Erythroblast (primary cell): ENCODE data around the gene FBXL13.

Experiments used
- DNase-seq, 2 experiments: peaks; one replicate each; lab custom pipeline; 2025; lab: John Stamatoyannopoulos, UW
- GATA1 ChIP-seq: IDR thresholded peaks from 2 replicates; pipeline ENCODE4 v1.6.1; 2011; ENCODE audit warnings: low read depth, mild to moderate bottlenecking, control low read depth, low read length, moderate library complexity
- POLR2A ChIP-seq: IDR thresholded peaks from 2 replicates; pipeline ENCODE4 v1.6.1; 2011; ENCODE audit warnings: mild to moderate bottlenecking, low read length

The FBXL13 gene

DNA sequence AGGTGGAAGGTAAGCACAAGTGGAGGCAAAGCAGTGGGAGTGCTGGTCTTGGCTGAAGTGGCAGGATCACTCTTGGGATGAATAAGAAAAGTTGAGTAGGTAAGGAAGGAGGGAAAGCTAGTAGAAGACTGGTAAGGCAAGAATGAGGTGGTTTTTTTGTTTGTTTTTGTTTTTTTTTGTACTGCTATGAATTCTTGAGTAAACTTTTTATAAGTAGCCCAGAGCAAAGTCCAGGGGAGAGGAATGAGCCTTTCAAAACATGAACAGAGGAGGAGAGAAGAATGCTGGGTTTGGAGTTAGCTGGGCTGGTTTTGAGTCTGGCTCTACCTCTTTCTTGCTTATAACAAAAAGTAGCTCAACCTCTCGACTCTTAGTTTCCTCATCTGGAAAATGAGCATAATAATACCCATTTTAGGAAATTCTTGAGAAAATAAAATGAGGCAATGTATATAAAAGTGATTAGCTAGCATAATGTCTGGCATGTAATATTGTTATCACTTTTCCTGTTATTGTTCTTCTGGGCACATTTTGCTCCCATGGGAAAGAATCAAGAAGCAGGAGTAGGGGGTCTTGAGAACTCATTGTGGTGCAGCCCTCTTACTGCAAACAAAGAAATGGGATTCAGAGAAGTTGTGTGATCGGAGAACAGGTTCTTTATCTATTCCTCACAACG lies 185.9 kb downstream of the FBXL13 start:
- no peak for DNase-seq
- no peak for TF ChIP-seq GATA1
- TF ChIP-seq POLR2A: no peak

GRCh38 chr7:102883098-102883860 lies 191.3 kb downstream of the FBXL13 start:
- DNase-seq: no peak
- no peak for TF ChIP-seq POLR2A
- no peak for TF ChIP-seq GATA1

- TF ChIP-seq GATA1 (no peak), POLR2A (no peak)
- DNase-seq: peak in 1 of 2 experiments; percentile 20
Observed at GRCh38 chr7:102875700-102876295, 198.8 kb downstream of the FBXL13 start.

DNA sequence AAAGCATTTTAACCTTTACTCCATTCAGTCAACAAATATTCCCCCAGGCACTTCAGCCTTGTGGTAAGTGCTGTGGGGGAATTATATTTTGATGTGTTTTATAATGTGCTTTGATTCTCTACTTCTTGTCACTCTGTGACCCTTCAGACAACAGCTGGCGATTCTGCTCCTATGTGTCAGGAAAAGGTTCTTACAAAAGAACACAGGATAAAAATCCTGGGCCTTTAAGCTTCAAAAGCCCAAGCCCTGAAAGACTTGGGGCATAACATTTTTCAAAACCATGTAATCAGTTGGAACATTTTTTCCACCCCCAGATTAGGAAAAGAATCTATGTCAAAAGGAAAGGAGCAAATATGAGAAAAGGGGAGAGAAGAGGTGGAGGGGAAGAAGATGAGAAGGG lies 199.6 kb downstream of the FBXL13 start:
- TF ChIP-seq POLR2A (no peak), GATA1 (no peak)

GRCh38 chr7:102874166-102874829 lies 200.3 kb downstream of the FBXL13 start:
- no peak for DNase-seq
- TF ChIP-seq GATA1 (no peak), POLR2A (no peak)

More for the DNA sequence above, 199.6 kb downstream of the FBXL13 start:
- DNase-seq: no peak

GRCh38 chr7:102873470-102874165 lies 201.0 kb downstream of the FBXL13 start:
- TF ChIP-seq GATA1 (no peak), POLR2A (no peak)

GRCh38 chr7:102872460-102872859 lies 202.1 kb downstream of the FBXL13 start:
- TF ChIP-seq GATA1 (no peak), POLR2A (no peak)
- DNase-seq: no peak

More at GRCh38 chr7:102873470-102874165, 201.0 kb downstream of the FBXL13 start:
- no peak for DNase-seq

DNA sequence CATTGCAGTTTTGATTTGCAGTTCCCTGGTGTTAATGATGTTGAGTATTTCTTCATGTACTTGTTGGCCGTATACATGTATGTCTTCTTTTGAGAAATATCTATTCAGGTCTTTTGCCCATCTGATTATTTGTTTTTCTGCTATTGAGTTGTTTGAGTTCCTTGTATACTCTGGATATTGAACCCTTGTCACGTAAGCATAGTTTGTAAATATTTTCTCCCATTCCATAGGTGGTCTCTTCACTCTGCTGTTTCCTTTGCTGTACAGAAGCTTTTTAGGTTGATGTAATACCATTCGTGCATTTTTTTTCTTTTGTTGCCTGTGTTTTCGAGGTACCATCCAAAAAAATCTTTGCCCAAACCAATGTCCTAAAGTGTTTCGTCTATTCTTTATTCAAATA lies 205.4 kb downstream of the FBXL13 start:
- no peak for TF ChIP-seq POLR2A
- no peak for TF ChIP-seq GATA1
- no peak for DNase-seq

- TF ChIP-seq POLR2A (no peak), GATA1 (no peak)
Observed at GRCh38 chr7:102866535-102867215, 207.9 kb downstream of the FBXL13 start.

DNA sequence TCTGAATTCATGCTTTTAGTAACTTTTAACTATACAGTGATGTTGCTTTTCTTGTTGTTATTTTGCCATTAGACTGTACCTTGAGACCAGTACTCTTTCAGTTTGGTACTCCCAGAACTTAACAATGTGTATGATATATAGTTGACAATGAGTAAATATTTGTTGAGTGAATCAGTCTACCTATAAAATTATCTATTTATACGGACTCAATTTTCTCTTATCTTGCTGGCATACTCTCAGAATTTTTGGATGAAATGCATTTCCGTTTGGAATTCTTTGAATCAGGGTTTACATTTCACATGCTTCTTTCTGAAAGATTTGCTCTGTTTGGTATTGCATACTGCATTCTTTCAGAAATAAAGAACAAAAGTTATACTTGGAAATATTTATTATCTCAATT lies 209.6 kb downstream of the FBXL13 start:
- no peak for TF ChIP-seq GATA1
- TF ChIP-seq POLR2A: no peak

More at GRCh38 chr7:102866535-102867215, 207.9 kb downstream of the FBXL13 start:
- DNase-seq: no peak

GRCh38 chr7:102860351-102860811 lies 214.2 kb downstream of the FBXL13 start:
- no peak for TF ChIP-seq POLR2A
- TF ChIP-seq GATA1: no peak
- no peak for DNase-seq

More for the DNA sequence above, 209.6 kb downstream of the FBXL13 start:
- no peak for DNase-seq

DNA sequence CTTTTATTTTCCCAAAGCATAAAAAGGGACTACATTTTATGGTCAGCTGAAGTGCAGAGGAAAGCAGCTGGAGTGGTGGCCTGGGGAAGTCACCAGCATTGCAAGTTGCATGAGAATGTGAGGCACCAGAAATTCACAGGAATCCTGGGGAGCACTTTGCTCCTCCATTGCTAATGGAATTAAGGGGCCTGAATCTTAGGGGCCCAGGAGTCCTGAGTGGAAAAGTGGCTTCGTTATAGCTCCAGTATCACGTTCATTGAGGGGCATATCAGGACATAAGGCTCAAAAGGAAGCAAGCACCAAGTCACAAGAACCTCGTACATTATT lies 214.8 kb downstream of the FBXL13 start:
- DNase-seq: no peak
- TF ChIP-seq POLR2A: no peak
